Measurements from ENCODE around the gene GSTCD.
"Not testable (repeated sequence)": the region's sequence is repeated elsewhere in the genome, so short reads cannot be mapped to it uniquely, and the experiment has no call there.

The GSTCD gene

DNA sequence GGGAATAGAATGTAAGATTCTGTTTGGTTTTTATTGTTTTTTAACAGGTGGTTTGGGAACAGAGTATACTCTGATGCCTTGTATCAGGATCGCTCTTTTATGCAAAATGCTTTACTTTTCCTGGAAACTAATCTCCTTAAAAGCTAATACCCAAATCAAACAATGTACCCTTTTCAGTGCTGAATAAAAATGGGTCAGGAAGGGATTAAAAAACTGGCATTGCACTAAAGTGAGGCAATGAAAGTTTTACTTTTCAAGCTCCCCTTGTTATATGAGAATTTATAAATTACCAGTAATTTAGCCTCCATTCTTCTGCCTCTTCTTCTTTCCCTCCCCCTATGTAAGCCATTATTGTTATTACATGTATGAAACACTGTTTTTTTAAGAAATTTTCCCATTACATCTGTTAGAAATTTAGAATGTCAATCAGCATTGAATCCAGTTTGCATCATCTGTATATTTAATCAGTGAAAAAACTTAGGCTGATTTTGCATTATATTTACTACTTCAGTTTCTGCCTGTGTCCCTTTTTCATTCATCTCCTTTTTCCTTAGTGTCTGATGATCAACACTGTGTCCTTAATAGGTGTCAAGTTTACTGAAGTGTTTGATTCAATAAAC lies 97.0 kb downstream of the GSTCD start:
- DNase-seq (ENCODE audit: low read depth in 2 of 2) = no peak

DNA sequence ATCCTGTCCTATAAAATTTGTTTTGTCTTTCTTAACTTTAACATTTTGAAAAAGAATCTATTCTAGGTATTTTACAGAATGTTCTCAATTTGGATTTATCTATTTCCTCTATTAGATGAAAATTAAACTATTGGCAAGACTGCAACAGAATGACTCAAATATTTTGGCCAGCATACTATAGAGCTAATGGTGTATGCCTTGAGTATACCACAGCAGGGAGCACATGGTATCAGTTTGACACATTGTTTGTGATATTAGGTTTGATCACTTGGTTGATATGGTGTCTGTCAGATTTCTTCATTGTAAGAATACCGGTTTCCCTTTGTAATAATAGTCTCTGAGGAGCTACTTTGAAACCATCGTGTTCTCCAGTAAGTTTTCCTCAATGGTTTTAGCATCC lies 98.9 kb downstream of the GSTCD start:
- no peak for DNase-seq (ENCODE audit: low read depth in 2 of 2)

DNA sequence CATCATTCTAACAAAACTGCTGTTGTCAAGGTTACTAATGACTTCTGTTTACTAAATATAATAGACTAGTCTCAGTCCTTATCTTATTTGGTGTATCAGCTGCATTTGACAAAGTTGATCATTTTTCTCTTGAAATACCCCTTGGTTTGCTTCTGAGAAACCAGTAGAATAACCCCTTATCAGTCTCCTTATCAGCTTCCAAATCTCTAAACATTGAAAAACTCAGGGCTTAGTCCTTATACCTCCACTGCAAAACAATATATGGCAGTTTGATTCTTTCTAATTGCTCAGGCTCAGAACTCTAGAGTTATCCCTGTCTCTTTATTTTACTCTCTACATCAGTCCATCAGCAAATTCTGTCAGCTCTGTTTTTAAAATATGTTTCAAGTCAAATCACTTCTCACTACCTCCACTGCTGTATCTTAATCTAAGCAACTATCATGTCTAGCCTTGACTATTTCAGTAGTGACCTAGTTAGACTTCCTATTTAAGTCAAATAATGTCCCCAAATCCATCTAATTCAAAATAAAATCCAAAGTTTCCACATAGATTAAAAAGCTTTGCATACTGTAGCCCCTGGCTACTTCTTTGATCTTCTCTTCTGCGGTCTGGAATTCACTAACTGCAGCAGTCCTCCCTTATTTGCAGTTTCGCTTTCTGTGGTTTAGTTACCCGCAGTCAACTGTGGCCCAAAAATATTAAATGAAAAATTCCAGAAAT lies 99.6 kb downstream of the GSTCD start:
- DNase-seq (ENCODE audit: low read depth in 2 of 2) = no peak

DNA sequence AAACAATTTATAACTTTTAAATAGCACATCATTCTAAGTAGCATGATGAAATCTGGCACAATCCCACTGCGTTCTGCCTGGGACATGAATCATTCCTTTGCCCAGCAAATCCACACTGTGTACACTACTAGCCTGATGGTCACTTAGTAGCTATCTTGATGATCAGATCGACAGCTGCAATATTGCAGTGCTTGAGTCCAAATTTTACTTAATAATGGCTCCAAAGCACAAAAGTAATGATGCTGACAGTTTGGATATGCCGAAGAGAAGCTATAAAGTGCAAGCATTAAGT lies 100.1 kb downstream of the GSTCD start:
- DNase-seq (ENCODE audit: low read depth in 2 of 2) = no peak

DNA sequence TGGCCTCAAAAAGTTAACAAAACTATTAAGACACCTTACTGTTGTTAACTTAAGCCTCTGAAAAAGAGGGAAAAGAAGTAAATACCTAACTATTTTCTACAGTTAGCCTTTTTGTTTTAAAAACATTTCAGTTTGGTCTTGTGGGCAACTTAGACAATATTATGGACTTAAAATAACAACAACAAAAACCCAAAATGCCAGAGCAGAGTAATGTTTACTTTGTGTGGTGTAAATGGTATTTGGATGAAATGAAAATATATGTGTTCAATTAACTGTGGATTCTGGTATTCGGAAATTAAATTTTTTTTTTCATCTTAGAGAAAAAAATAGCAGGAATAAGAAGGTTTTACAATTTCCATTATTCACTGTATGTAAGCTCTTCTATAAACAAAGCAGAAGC lies 107.1 kb downstream of the GSTCD start:
- DNase-seq (ENCODE audit: low read depth in 2 of 2) = no peak

DNA sequence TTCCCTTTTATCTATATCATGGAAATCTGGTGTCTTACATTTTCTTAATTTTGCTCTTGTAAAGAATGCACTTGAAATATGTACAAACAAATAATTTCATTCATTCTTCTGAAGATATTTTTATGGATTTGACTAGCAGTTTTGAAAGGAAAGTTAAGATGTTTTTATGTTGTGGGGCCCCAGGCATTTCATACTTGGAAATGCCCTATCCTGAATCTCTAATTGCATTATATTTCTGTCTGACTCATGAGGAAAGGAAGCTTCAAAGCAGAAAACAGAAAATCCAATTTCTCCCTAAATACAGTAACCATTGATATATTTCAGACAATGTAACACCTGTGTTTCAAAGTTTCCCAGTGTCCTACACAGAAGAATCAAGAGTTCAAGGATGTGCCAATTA lies 113.5 kb downstream of the GSTCD start:
- no peak for DNase-seq (ENCODE audit: low read depth in 2 of 2)

DNA sequence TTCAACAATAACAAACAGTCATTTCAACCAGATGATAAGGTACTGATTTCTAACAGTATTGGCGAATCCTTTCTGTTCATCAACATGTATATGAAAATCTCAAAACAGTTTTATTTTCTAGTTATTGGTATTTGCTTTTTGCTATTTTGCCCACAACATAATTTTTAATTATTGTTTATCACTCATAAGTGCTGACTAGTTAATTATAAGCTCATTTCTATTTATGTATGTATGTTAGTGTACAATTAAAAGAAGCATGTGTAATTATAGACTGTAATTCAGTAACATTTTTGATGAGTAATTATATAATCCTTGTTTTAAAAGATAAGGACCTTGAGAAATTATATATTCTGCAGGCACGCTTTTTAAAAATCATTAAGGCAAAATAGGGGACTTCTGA lies 119.5 kb downstream of the GSTCD start:
- no peak for DNase-seq (ENCODE audit: low read depth in 2 of 2)

DNA sequence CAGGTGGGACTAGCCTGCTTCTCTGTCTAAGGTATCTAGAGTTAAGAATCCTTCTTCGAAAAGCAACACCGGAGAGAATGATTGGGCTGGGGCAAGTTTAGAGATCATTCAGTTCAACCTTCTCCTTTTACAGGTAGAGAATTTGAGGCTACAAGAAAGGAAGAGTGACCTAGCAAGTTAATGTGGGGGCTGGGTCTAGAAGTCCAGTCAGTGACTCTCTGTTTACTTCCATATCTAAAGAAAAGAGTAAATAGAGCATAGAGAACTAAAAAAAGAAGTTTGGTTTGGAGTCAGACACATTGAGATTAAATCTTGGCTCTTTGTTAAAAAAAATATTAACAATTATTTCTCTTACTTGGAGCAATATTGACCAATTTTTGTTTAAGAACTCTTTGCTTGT lies 122.6 kb downstream of the GSTCD start:
- DNase-seq (ENCODE audit: low read depth in 2 of 2) = no peak

DNA sequence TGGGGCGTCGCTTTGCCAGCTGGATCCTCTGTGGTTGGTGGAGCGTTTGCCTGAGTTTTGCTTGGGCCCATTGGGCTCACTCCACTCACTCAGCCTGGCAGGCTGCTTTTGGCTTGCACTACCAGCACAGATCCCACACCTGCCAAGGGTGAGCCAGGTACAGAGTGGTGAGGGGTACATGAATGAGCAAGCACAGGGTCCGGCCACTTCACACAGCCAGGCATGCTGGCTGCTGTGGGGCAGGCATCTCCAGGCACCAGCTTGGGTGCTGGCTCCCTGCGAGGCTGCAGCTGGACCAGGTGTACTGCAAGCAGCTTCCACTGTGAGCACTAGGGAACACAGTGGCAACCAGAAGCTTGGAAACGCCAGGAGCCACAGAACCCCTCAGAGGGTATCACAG lies 126.6 kb downstream of the GSTCD start:
- no peak for DNase-seq (ENCODE audit: low read depth in 2 of 2)

DNA sequence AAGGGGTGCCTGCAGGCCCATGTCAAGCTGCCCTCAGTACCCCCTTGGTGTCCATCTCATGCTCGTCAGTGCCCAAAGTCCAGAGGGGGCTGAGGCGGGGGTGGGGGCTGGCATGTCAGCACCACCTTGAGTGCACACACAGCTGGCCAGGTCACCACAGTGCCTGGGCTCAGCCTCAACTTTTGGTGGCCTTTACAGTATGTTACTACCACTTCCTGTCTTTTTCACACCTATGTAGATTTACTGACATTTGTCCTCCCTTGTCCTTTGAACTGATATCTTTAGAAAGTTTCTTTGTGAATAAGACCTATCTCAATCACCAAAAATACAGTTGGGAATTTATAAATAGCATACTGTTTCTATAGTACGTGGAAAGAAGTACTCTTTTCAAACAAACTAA lies 128.0 kb downstream of the GSTCD start:
- no peak for DNase-seq (ENCODE audit: low read depth in 2 of 2)

DNA sequence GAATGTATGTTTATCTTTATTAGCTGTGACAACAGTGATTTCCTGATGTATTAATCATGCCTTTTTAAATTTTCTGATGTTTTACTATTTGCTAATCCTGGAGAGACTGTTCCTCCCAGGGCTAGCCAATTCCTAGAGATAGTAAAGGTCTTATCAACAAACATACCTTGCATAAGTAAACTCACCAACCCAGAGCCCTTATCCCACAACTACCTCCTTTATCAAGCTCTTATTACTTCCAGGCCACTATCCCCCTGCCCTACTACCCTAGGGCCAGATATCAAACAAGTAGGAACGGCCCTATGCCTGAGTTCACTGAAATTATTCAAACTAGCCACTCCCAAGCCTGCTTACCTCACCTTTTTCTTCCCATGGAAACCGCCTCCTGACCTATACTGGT lies 128.5 kb downstream of the GSTCD start:
- no peak for DNase-seq (ENCODE audit: low read depth in 2 of 2)

DNA sequence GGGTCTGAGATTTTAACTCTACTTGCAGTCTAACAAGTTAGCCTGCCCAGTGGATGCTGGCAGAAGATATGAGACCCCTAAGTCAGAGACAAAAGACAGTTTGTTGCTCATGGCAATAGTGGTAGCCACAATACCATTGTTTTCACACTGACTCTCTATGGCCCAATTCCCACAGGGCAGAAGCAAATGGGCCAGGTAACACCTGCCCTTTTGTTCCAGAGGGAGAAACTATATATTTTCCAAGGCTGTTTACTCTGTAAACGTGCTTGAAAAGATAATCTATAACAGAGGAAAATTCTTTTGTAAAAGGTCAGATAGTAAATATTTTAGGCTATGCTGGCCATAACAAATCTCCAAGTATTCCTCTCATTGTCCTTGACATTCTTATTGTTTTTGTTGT lies 129.5 kb downstream of the GSTCD start:
- DNase-seq (ENCODE audit: low read depth in 2 of 2) = no peak

DNA sequence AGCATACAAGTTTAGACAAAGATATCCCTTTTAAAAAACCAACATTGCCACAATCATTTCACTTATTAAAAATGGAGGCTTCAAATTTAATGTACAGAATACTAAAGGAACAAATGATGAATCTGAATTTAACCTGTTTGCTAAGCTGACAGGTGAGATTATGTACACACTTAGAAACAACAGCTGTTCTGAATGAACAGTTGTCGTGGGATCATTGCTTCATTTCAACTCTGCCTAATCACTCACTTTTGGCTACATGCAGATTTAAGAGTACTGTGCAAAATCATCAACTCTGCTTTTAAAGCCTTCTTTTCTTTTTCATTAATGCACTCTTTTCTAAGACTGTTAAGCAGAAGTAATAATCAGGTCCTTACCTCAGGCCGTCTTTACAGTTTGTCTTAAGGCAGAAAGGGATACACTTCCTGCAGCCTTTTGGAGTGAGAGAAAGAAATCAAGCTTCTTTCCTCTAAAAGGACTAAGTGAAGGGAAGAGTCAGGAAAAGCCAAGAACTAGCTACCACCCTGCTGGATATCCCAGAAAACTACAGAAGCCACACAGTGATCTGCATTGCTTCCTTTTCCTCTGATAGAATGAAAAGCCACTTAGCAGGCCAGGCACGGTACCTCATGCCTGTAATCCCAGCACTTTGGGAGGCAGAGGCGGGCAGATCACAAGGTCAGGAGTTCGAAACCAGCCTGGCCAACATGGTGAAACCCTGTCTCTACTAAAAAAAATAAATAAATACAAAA lies 132.0 kb downstream of the GSTCD start:
- no peak for DNase-seq (ENCODE audit: low read depth in 2 of 2)

DNA sequence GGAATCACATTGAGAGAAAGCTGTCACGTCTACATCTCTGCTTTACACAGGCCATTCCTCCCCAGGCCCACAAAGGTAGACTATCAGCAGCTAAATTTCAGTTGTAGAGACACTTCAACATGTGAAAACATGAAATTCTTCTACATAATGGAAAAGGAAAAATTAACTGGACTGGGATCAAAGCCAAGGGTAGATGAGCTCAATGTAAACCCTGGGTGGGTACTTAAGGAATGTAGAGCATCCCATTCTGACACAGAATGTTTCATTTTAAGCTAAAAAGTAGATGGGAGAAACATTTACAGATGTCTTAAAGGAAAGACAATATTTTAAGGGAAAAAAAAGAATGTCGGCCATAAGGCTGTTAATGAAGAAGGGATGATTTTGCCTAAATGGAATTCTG lies 135.4 kb downstream of the GSTCD start:
- no peak for DNase-seq (ENCODE audit: low read depth in 2 of 2)

DNA sequence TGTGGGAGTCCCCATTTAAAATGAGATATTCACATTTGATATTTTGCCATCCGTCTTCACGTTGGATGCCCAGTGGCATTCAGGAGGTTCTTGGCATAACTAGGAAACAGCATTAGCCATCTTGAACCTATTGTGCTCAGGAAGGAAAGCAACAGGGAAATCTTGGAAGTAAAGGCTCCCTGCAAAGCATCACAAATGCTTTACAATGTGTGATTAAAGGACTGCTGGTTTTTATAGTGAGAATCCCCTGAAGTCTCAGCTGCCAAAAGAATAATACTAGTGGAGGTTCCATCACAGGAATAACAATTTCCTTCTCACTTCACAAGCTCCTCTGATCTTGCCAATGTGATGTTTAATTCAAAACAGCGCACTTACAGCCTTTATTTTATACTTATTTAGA lies 137.0 kb downstream of the GSTCD start:
- DNase-seq (ENCODE audit: low read depth in 2 of 2) = no peak

DNA sequence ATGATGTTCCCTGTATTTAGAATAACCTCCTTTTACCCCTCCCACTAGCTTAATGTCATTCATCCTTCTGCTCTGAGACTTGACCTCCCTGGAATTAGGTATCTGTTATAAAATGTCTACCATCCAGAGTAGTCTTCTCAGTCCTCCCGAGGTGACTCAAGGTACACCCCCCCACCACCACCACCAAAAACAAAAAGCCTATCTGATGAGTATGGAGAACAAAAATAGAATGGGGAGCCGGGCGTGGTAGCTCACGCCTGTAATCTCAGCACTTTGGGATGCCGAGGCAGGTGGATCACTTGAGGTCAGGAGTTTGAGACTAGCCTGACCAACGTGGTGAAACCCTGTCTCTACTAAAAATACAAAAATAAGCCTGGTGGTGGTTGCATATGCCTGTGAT lies 139.8 kb downstream of the GSTCD start:
- not testable (repeated sequence) for DNase-seq (ENCODE audit: low read depth in 2 of 2)

DNA sequence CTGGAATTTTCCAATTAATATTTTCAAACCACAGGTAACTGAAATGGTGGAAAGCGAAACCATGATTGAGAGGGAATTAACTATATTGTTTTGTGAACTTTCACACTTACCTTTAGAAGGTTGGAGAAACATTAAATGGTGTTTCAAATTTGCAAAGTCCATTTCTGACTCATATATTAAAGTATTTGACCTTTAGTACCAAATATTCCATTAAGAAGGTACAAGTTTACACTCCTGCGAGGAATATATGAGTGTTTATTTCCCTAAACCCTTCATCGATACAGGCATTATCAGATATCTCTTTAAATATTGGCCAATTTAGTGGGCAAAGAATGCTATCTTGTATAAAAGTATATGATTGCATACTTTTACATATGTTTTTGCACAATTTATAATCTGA lies 142.6 kb downstream of the GSTCD start:
- no peak for DNase-seq (ENCODE audit: low read depth in 2 of 2)

DNA sequence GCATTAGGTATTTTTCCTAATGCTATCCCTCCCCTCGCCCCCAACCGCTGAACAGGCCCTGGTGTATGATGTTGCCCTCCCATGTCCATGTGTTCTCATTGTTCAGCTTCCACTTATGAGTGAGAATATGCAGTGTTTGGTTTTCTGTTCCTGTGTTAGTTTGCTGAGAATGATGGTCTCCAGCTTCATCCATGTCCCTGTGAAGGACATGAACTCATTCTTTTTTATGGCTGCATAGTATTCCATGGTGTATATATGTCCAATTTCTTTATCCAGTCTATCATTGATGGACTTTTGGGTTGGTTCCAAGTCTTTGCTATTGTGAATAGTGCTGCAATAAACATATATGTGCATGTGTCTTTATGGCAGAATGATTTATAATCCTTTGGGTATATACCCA lies 143.6 kb downstream of the GSTCD start:
- DNase-seq (ENCODE audit: low read depth in 2 of 2) = not testable (repeated sequence)

DNA sequence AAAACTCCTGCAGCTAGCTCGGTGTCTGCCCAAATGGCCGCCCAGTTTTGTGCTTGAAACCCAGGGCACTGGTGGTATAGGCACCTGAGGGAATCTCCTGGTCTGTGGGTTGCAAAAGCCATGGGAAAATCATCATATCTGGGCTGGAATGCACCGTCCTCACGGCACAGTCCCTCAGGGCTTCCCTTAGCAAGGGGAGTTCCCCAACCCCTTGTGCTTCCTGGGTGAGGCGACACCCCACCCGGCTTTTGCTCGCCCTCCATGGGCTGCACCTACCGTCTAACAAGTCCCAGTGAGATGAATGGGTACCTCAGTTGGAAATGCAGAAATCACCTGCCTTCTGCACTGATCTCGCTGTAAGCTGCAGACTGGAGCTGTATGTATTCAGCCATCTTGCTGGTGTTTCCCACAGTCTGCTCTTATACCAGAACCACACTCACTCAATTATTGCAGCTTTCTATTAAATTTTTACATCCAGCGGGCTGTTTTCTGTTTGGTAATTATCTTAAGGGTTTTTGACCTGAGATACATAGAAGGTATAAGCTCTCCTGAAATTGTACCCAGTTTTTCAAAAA lies 150.0 kb downstream of the GSTCD start:
- DNase-seq (ENCODE audit: low read depth in 2 of 2) = no peak

DNA sequence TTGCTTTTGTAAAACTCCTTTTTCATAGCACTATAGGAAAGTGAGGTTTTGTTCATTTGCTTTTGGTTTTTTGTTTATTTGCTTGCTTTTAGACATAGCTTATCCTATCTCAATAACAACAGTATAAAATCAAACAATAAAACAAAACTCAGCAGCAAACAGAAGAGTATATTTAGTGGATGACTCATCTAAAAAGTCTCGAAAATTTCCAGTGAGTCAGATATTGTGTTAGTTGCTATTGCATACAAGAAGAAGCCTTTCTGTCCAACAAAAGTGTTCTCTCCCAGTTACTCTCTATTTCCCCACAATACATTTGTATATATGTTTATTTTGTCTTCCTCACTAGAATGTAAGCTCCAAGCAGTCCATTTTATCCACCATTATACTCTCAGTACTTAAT lies 150.6 kb downstream of the GSTCD start:
- DNase-seq (ENCODE audit: low read depth in 2 of 2) = no peak

DNA sequence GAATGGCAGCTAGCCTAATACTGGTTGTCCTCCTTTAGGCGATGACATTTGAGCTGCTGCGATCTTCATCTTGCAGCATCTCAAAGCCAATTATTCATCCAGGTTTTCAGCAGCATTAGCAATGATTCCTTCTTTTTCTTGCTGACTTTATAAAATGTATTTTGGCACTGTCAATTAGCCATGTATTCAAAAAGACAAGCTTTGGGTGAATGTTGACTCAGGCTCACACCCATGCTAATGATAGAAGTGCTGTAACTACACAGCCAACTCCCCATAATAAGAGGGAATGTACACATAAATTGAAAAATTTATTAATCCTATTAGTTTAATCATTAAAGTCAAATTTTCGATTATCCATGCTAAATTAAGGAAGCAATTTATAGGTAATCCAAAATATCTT lies 162.4 kb downstream of the GSTCD start:
- DNase-seq (ENCODE audit: low read depth in 2 of 2) = no peak

DNA sequence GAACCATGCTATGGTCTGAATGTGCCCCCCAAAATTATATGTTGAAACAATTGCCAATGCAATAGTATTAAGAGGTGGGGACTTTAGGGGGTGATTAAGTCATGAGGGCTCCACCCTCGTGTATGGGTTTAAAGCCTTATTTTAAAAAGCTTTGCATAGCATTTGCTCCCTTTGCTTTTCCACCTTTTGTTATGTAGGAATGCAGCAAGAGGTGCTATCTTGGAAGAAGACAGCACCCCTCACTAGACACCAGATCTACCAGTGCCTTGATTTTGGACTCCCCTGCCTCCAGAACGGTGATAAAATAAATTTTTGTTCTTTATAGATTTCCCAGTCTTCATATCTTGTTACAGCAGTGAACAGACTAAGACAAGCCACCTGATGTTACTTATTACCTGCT lies 163.4 kb downstream of the GSTCD start:
- DNase-seq (ENCODE audit: low read depth in 2 of 2) = no peak

DNA sequence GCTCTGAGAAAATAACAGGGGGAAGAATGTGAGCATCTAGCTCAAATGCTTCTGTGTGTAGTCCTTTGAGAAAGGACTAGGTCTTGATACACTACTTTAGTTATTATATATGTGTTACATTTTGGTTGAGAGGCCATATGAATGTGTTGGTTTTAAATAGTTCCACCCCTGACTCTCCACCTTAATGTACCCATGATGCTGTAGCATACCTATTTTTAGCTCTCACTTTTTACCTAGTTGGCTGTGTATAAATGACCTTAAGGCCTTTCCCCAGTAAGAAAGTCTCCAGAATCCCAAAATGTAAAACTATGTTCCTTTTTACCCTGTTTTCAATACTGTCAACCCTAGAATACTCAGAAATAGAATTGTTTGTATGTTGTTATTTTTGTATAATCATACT lies 166.6 kb downstream of the GSTCD start:
- DNase-seq (ENCODE audit: low read depth in 2 of 2) = no peak

Data from stimulated activated CD4-positive, alpha-beta T cell treated with anti-CD3 and anti-CD28 coated beads, Interleukin-12 subunit alpha, Interleukin-12 subunit beta, amount 100 ng/mL, for 24 hours (primary cell).